GM18517 (cell line): Measurements from ENCODE around the gene SLC66A3.

Experiments used
- ATAC-seq: cut with Tn5 transposase; IDR thresholded peaks from one replicate; pipeline ENCODE4 v1.9.1; 2021; ENCODE audit warnings: mild to moderate bottlenecking, moderate library complexity; ENCODE audit not compliant: unreplicated experiment

Gene SLC66A3

GRCh38 chr2:11208083-11208482 lies 52.8 kb downstream of the SLC66A3 start:
- ATAC-seq = no peak

DNA sequence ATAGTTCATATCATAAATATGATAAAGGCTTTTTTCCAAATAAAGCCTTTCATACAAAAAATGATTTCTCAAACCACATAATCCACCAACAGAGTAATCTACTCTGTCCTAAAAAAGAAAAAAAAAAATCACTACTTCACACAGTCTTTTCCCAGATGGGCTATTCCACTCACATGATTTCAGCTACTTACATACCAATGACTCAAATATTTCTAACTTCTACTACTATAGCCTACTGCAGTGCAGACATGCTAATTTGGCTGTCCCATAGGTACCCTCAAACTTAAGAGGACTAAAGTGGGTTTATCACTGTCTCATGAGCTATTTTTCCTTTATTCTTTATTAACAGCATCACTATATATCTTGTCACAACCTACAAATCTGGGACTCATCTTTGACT lies 57.4 kb downstream of the SLC66A3 start:
- ATAC-seq = no peak

GRCh38 chr2:11213090-11213638 lies 57.9 kb downstream of the SLC66A3 start:
- ATAC-seq = no peak

GRCh38 chr2:11213975-11214374 lies 58.7 kb downstream of the SLC66A3 start:
- no peak for ATAC-seq

GRCh38 chr2:11214770-11215169 lies 59.5 kb downstream of the SLC66A3 start:
- ATAC-seq = no peak

GRCh38 chr2:11215407-11215806 lies 60.1 kb downstream of the SLC66A3 start:
- ATAC-seq = no peak

- ATAC-seq = no peak
Observed at GRCh38 chr2:11220445-11220844, 65.2 kb downstream of the SLC66A3 start.

- no peak for ATAC-seq
Observed at GRCh38 chr2:11222845-11223244, 67.6 kb downstream of the SLC66A3 start.

DNA sequence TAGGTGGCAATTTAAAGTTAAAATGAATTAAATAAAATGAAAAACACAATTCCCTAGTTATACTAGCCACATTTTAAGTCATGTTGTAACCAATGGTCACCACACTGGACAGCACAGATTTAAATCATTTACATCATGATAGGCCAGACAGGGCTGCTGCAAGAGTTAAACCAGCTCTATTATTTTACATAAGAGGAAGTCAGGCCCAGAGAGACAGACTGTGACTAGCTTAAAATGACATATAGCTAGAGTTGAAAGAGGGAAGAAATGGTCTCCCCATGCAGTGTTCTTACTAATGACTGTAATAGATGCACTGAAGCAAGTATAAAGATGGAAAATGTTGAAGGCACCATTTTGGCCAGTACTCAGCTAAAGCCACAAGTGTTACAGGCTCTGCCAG lies 69.6 kb downstream of the SLC66A3 start:
- no peak for ATAC-seq

- no peak for ATAC-seq
Observed at GRCh38 chr2:11227595-11227994, 72.3 kb downstream of the SLC66A3 start.
